GM18909 (cell line): ENCODE measurements around the gene GALNT9.
"Not testable (repeated sequence)": the region's sequence is repeated elsewhere in the genome, so short reads cannot be mapped to it uniquely, and the experiment has no call there.

Experiments used
- ATAC-seq: cut with Tn5 transposase; IDR thresholded peaks from one replicate; pipeline ENCODE4 v1.9.1; 2021; ENCODE audit warnings: mild to moderate bottlenecking; ENCODE audit not compliant: unreplicated experiment, poor library complexity

GALNT9 gene

GRCh38 chr12:132300789-132301722 is 28.3 kb downstream of the GALNT9 start:
- no peak for ATAC-seq

- no peak for ATAC-seq
Observed at GRCh38 chr12:132296063-132296462, 33.3 kb downstream of the GALNT9 start.

- ATAC-seq = not testable (repeated sequence)
Observed at GRCh38 chr12:132295561-132295960, 33.8 kb downstream of the GALNT9 start.

GRCh38 chr12:132295101-132295526 is 34.3 kb downstream of the GALNT9 start:
- ATAC-seq = no peak

GRCh38 chr12:132294121-132295034 is 35.0 kb downstream of the GALNT9 start:
- ATAC-seq = no peak

GRCh38 chr12:132292328-132293319 is 36.8 kb downstream of the GALNT9 start:
- ATAC-seq = no peak

- ATAC-seq = no peak
Observed at GRCh38 chr12:132291402-132292175, 37.8 kb downstream of the GALNT9 start.

GRCh38 chr12:132290203-132290540 is 39.2 kb downstream of the GALNT9 start:
- ATAC-seq = no peak

GRCh38 chr12:132289356-132290202 is 39.8 kb downstream of the GALNT9 start:
- no peak for ATAC-seq

- ATAC-seq = no peak
Observed at GRCh38 chr12:132288516-132289215, 40.7 kb downstream of the GALNT9 start.

- no peak for ATAC-seq
Observed at GRCh38 chr12:132287391-132288238, 41.8 kb downstream of the GALNT9 start.

GRCh38 chr12:132286912-132287311 is 42.5 kb downstream of the GALNT9 start:
- no peak for ATAC-seq

GRCh38 chr12:132285991-132286681 is 43.3 kb downstream of the GALNT9 start:
- no peak for ATAC-seq

GRCh38 chr12:132284827-132285741 is 44.3 kb downstream of the GALNT9 start:
- ATAC-seq = no peak
